ENCODE results near the gene ACY1.

Gene ACY1

DNA sequence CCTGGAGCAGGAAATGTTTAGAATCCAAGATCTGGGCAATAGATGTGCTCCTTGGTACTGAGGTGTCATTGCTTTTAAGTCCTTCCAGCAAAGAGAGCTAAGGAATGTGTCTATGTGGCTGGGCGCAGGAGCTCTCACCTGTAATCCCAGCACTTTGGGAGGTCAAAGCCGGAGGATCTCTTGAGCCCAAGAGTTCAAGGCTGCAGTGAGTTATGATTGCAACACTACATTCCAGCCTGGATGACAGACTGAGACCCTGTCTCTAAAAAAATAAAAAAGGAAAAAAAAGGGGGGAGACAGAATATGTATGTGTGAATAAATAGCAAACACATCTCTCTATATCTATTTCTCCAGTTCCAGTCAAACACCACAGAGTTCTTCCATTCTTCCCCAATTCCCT lies 32.4 kb upstream of the ACY1 start:
- H3K36me3 ChIP-seq (ENCODE audit: control insufficient read depth, low read length), result no peaks in the 10 kb centered on the region
- no peaks in the 10 kb centered on the region for H3F3A ChIP-seq (ENCODE audit: control insufficient read depth, insufficient read depth)
- H3K9me3 ChIP-seq (ENCODE audit: control insufficient read depth, insufficient read depth, low read length), result no peaks in the 10 kb centered on the region
- H3K9me2 ChIP-seq (replicated peaks; ENCODE audit: control insufficient read depth, low read length), result no peaks in the 10 kb centered on the region
- H4K20me1 ChIP-seq (ENCODE audit: control insufficient read depth, insufficient read depth, low read depth, low read length), result no peaks in the 10 kb centered on the region
- H3K27ac ChIP-seq (ENCODE audit: low read depth, low read length), result no peak overlapping the region
- H3K79me2 ChIP-seq (ENCODE audit: control insufficient read depth, low read length), result no peaks in the 10 kb centered on the region
- no peaks in the 10 kb centered on the region for H3K4me1 ChIP-seq (ENCODE audit: control insufficient read depth, low read length)
- no peak overlapping the region for H3K4me3 ChIP-seq (ENCODE audit: low read length)
- TF ChIP-seq EZH2phosphoT487 (IDR thresholded peaks at IDR 0.05; ENCODE audit: borderline replicate concordance, low read length), result no peak
- TF ChIP-seq, protein P1, sequence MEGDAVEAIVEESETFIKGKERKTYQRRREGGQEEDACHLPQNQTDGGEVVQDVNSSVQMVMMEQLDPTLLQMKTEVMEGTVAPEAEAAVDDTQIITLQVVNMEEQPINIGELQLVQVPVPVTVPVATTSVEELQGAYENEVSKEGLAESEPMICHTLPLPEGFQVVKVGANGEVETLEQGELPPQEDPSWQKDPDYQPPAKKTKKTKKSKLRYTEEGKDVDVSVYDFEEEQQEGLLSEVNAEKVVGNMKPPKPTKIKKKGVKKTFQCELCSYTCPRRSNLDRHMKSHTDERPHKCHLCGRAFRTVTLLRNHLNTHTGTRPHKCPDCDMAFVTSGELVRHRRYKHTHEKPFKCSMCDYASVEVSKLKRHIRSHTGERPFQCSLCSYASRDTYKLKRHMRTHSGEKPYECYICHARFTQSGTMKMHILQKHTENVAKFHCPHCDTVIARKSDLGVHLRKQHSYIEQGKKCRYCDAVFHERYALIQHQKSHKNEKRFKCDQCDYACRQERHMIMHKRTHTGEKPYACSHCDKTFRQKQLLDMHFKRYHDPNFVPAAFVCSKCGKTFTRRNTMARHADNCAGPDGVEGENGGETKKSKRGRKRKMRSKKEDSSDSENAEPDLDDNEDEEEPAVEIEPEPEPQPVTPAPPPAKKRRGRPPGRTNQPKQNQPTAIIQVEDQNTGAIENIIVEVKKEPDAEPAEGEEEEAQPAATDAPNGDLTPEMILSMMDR (IDR thresholded peaks at IDR 0.05; ENCODE audit: low read depth, low read length, poor library complexity, severe bottlenecking), result no peak
- no peak overlapping the region for H3K4me2 ChIP-seq (ENCODE audit: low read length)
- H3K27me3 ChIP-seq (ENCODE audit: control insufficient read depth, low read length), result peaks cover 10% of the 10 kb centered on the region; the same call in 1 of the 2 replicates

DNA sequence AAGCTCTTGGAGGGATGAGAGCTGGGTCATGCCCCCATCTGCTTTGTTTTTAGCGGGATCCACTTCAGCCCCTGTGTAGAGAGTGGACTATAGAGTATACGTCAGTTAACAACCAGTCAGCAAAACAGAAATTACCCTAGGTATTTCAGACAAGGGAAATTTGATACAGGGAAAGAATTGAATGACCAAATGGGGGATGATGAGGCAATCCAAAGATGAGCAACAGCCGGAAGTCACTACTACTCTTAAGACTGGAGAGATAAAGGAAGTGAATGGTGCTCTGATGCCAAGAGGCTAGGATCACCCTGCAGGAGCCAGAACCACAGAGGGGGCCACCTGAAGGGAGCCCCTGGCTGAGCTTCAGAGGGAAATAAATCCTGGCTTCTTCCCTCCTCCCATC lies 29.9 kb upstream of the ACY1 start:
- Histone ChIP-seq H3K27ac (ENCODE audit: low read depth, low read length) (no peak overlapping the region), H3K79me2 (ENCODE audit: control insufficient read depth, low read length) (no peaks in the 10 kb centered on the region), H3F3A (ENCODE audit: control insufficient read depth, insufficient read depth) (no peaks in the 10 kb centered on the region), H3K4me3 (ENCODE audit: low read length) (no peak overlapping the region), H3K36me3 (ENCODE audit: control insufficient read depth, low read length) (no peaks in the 10 kb centered on the region), H3K4me1 (ENCODE audit: control insufficient read depth, low read length) (no peaks in the 10 kb centered on the region), H3K9me3 (ENCODE audit: control insufficient read depth, insufficient read depth, low read length) (no peaks in the 10 kb centered on the region), H3K27me3 (ENCODE audit: control insufficient read depth, low read length) (peaks cover 10% of the 10 kb centered on the region; the same call in 1 of the 2 replicates), H4K20me1 (ENCODE audit: control insufficient read depth, insufficient read depth, low read depth, low read length) (no peaks in the 10 kb centered on the region), H3K4me2 (ENCODE audit: low read length) (no peak overlapping the region), H3K9me2 (replicated peaks; ENCODE audit: control insufficient read depth, low read length) (no peaks in the 10 kb centered on the region)
- no peak for TF ChIP-seq EZH2phosphoT487 (IDR thresholded peaks at IDR 0.05; ENCODE audit: borderline replicate concordance, low read length)
- TF ChIP-seq, protein P1 (IDR thresholded peaks at IDR 0.05; ENCODE audit: low read depth, low read length, poor library complexity, severe bottlenecking), result no peak

DNA sequence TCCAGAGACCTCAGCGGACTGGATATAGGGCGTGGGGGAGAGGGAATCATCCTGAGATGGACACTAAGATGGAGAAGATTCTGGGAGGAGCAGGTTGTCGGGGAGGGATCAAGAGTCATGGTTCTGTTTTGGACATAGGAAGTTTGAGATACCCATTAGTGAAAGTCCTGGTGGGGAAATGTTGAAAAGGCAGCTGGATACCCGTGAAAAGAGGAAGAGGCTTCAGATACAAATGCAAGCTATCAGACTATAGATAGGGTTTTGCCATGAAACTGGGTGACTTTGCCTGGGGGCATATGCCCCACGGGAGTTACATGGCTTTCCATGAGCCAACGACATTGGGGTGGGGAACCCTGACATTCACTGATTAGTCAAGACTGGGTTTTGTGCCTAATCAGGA lies 29.2 kb upstream of the ACY1 start:
- H3K4me3 ChIP-seq (ENCODE audit: low read length), result no peak overlapping the region
- no peaks in the 10 kb centered on the region for H3K36me3 ChIP-seq (ENCODE audit: control insufficient read depth, low read length)
- no peaks in the 10 kb centered on the region for H3K9me2 ChIP-seq (replicated peaks; ENCODE audit: control insufficient read depth, low read length)
- TF ChIP-seq EZH2phosphoT487 (IDR thresholded peaks at IDR 0.05; ENCODE audit: borderline replicate concordance, low read length), result no peak
- TF ChIP-seq, protein P1 (IDR thresholded peaks at IDR 0.05; ENCODE audit: low read depth, low read length, poor library complexity, severe bottlenecking), result no peak
- H3K79me2 ChIP-seq (ENCODE audit: control insufficient read depth, low read length), result no peaks in the 10 kb centered on the region
- no peaks in the 10 kb centered on the region for H3K4me1 ChIP-seq (ENCODE audit: control insufficient read depth, low read length)
- no peaks in the 10 kb centered on the region for H4K20me1 ChIP-seq (ENCODE audit: control insufficient read depth, insufficient read depth, low read depth, low read length)
- H3K9me3 ChIP-seq (ENCODE audit: control insufficient read depth, insufficient read depth, low read length), result no peaks in the 10 kb centered on the region
- H3K27ac ChIP-seq (ENCODE audit: low read depth, low read length), result no peak overlapping the region
- peaks cover 10% of the 10 kb centered on the region; the same call in 1 of the 2 replicates for H3K27me3 ChIP-seq (ENCODE audit: control insufficient read depth, low read length)
- H3K4me2 ChIP-seq (ENCODE audit: low read length), result no peak overlapping the region
- no peaks in the 10 kb centered on the region for H3F3A ChIP-seq (ENCODE audit: control insufficient read depth, insufficient read depth)
